IMR-90 (cell line): ENCODE results near the gene TNS3. TPM values are rescaled to one million over a fixed set of nuclear protein-coding genes. Genes with fewer than 3 reads are reported as not detected.

Experiments used
- ATAC-seq: fragments of 200-7000 bp; cut with Tn5 transposase; 2 replicates; pipeline ENCODE4 v1.9.1; 2020; ENCODE audit warnings: low read depth, mild to moderate bottlenecking, moderate library complexity
- BruUV-seq: library from RNA; stranded (reverse); fragments of 400-500 nt; replicated peaks from 2 replicates; lab custom pipeline; 2021; lab: Mats Ljungman, UMichigan
- CTCF ChIA-PET: fragments of 300-600 bp; formaldehyde crosslinking; extraction: SDS; loops from one replicate; lab custom pipeline; 2021; ENCODE audit warnings: antibody characterized with exemption; lab: Yijun Ruan, JAX
- POLR2A ChIA-PET: fragments of 300-600 bp; sonication (Branson Sonifier 250); formaldehyde crosslinking; loops from one replicate; lab custom pipeline; 2022; ENCODE audit warnings: antibody characterized with exemption; ENCODE audit not compliant: unreplicated experiment; lab: Charles Lee
- DNase-seq: peaks from one replicate; pipeline ENCODE4 v3.0.0; 2013
- H2AFZ ChIP-seq: replicated peaks from 2 replicates; pipeline ENCODE3; 2013; ENCODE audit warnings: low read length, mild to moderate bottlenecking; ENCODE audit not compliant: poor library complexity
- H2AK5ac ChIP-seq: 2 replicates; pipeline ENCODE4 v1.6.1; 2013; ENCODE audit warnings: low read depth, low read length, inconsistent platforms
- H2AK9ac ChIP-seq: replicated peaks from 2 replicates; pipeline ENCODE3; 2013; ENCODE audit warnings: mild to moderate bottlenecking, low read depth, low read length, moderate library complexity; ENCODE audit not compliant: poor library complexity
- H2BK120ac ChIP-seq: 2 replicates; pipeline ENCODE4 v1.6.1; 2013; ENCODE audit warnings: low read depth, low read length, inconsistent platforms
- H2BK15ac ChIP-seq: 3 replicates; pipeline ENCODE4 v1.6.1; 2013; ENCODE audit warnings: low read depth, low read length, inconsistent platforms
- H2BK20ac ChIP-seq: 2 replicates; pipeline ENCODE4 v1.6.1; 2013; ENCODE audit warnings: low read depth, mild to moderate bottlenecking, inconsistent platforms, low read length, moderate library complexity
- H2BK5ac ChIP-seq: 2 replicates; pipeline ENCODE4 v1.6.1; 2013; ENCODE audit warnings: mild to moderate bottlenecking, low read depth, low read length, inconsistent platforms; ENCODE audit not compliant: poor library complexity, severe bottlenecking
- H3K14ac ChIP-seq: replicated peaks from 2 replicates; pipeline ENCODE4 v1.6.1; 2013; ENCODE audit warnings: low read depth, low read length, inconsistent platforms
- H3K18ac ChIP-seq: 2 replicates; pipeline ENCODE4 v1.6.1; 2013; ENCODE audit warnings: low read depth, low read length, control low read depth
- H3K23ac ChIP-seq: 2 replicates; pipeline ENCODE4 v1.6.1; 2013; ENCODE audit warnings: low read depth, low read length, inconsistent platforms
- H3K27ac ChIP-seq: 2 replicates; pipeline ENCODE4 v1.5.1; 2013; ENCODE audit warnings: mild to moderate bottlenecking, control low read depth, low read length; ENCODE audit not compliant: insufficient read depth
- H3K27me3 ChIP-seq: 2 replicates; pipeline ENCODE4 v1.6.1; 2013; ENCODE audit warnings: low read length; ENCODE audit not compliant: control insufficient read depth, insufficient read depth
- H3K36me3 ChIP-seq: 2 replicates; pipeline ENCODE4 v1.6.1; 2013; ENCODE audit warnings: low read length, mixed read lengths; ENCODE audit not compliant: control insufficient read depth, insufficient read depth
- H3K4ac ChIP-seq: 2 replicates; pipeline ENCODE4 v1.6.1; 2013; ENCODE audit warnings: low read depth, low read length, inconsistent platforms
- H3K4me1 ChIP-seq: 2 replicates; pipeline ENCODE4 v1.6.1; 2013; ENCODE audit warnings: low read length, mixed read lengths; ENCODE audit not compliant: control insufficient read depth, insufficient read depth
- H3K4me2 ChIP-seq: 2 replicates; pipeline ENCODE4 v1.6.1; 2013; ENCODE audit warnings: low read depth, mild to moderate bottlenecking, control low read depth, low read length, moderate library complexity
- H3K4me3 ChIP-seq: 2 replicates; pipeline ENCODE4 v1.5.1; 2013; ENCODE audit warnings: low read depth, mild to moderate bottlenecking, control low read depth, low read length, moderate library complexity; ENCODE audit not compliant: insufficient read depth
- H3K56ac ChIP-seq: 2 replicates; pipeline ENCODE4 v1.6.1; 2013; ENCODE audit warnings: low read length, inconsistent platforms; ENCODE audit not compliant: insufficient read depth; ENCODE audit errors: extremely low read depth
- H3K79me1 ChIP-seq, 2 experiments: 2 replicates each; pipeline ENCODE4 v1.6.1; 2013; ENCODE audit warnings: low read length in 2 of 2, inconsistent platforms in 1 of 2, low read depth in 1 of 2
- H3K9ac ChIP-seq: 2 replicates; pipeline ENCODE4 v1.6.1; 2013; ENCODE audit warnings: low read depth, low read length, control low read depth
- H3K9me1 ChIP-seq: 2 replicates; pipeline ENCODE4 v1.6.1; 2013; ENCODE audit warnings: low read length, inconsistent platforms; ENCODE audit not compliant: insufficient read depth
- H3K9me3 ChIP-seq: 2 replicates; pipeline ENCODE4 v1.6.1; 2013; ENCODE audit warnings: low read length; ENCODE audit not compliant: control insufficient read depth, insufficient read depth
- H4K20me1 ChIP-seq: 2 replicates; pipeline ENCODE4 v1.6.1; 2013; ENCODE audit warnings: low read length, inconsistent platforms; ENCODE audit not compliant: insufficient read depth
- H4K5ac ChIP-seq: 2 replicates; pipeline ENCODE4 v1.6.1; 2013; ENCODE audit warnings: mild to moderate bottlenecking, low read depth, low read length, control low read depth
- H4K8ac ChIP-seq, 2 experiments: 2 replicates each; pipeline ENCODE4 v1.6.1; 2013; ENCODE audit warnings: low read depth in 2 of 2, low read length in 2 of 2, control low read depth in 1 of 2, inconsistent platforms in 1 of 2
- H4K91ac ChIP-seq: 2 replicates; pipeline ENCODE4 v1.6.1; 2013; ENCODE audit warnings: low read depth, low read length, inconsistent platforms; ENCODE audit not compliant: insufficient read depth
- BHLHE40 ChIP-seq: fragments of 150-350 bp; IDR thresholded peaks from 2 replicates; pipeline ENCODE4 v1.6.1; 2016; ENCODE audit warnings: mild to moderate bottlenecking, low read depth, low read length
- CEBPB ChIP-seq: IDR thresholded peaks from 2 replicates; pipeline ENCODE4 v1.6.1; 2012; ENCODE audit warnings: low read depth, low read length, improper control_type of control experiment
- CHD1 ChIP-seq: IDR thresholded peaks from 2 replicates; pipeline ENCODE4 v1.6.1; 2012; ENCODE audit warnings: low read depth, low read length, improper control_type of control experiment
- CTCF ChIP-seq: conservative IDR thresholded peaks from 2 replicates; pipeline ENCODE4 v1.5.1; 2012; ENCODE audit warnings: mild to moderate bottlenecking, low read depth, low read length, improper control_type of control experiment
- ELK1 ChIP-seq: fragments of 150-350 bp; IDR thresholded peaks from 2 replicates; pipeline ENCODE4 v1.6.1; 2016; ENCODE audit warnings: low read depth, mild to moderate bottlenecking, low read length, moderate library complexity, borderline replicate concordance
- FOS ChIP-seq: fragments of 150-350 bp; IDR thresholded peaks from 2 replicates; pipeline ENCODE4 v1.6.1; 2016; ENCODE audit warnings: low read depth, low read length
- MAFK ChIP-seq: IDR thresholded peaks from 2 replicates; pipeline ENCODE4 v1.6.1; 2012; ENCODE audit warnings: low read depth, low read length, improper control_type of control experiment
- MAZ ChIP-seq: IDR thresholded peaks from 2 replicates; pipeline ENCODE4 v1.6.1; 2012; ENCODE audit warnings: low read depth, mild to moderate bottlenecking, low read length, improper control_type of control experiment, moderate library complexity, borderline replicate concordance
- NFE2L2 ChIP-seq: fragments of 150-350 bp; IDR thresholded peaks from 2 replicates; pipeline ENCODE4 v1.6.1; 2016; ENCODE audit warnings: low read depth, mild to moderate bottlenecking, low read length
- POLR2A ChIP-seq: IDR thresholded peaks from 2 replicates; pipeline ENCODE4 v1.6.1; 2012; ENCODE audit warnings: mild to moderate bottlenecking, low read depth, low read length
- SMC3 ChIP-seq: fragments of 150-350 bp; IDR thresholded peaks from 2 replicates; pipeline ENCODE4 v1.6.1; 2016; ENCODE audit warnings: low read depth, mild to moderate bottlenecking, antibody characterized with exemption, low read length, moderate library complexity
- USF2 ChIP-seq: fragments of 150-350 bp; IDR thresholded peaks from 2 replicates; pipeline ENCODE4 v1.6.1; 2017; ENCODE audit warnings: mild to moderate bottlenecking, antibody characterized with exemption, low read length, low read depth
- WGBS, 2 experiments: methylation state at CpG; one replicate each; pipeline versions ENCODE4 v1.1.5 to v1.1.7; 2013; ENCODE audit warnings: missing lambda C conversion rate in 2 of 2; ENCODE audit not compliant: insufficient read length in 1 of 2; ENCODE audit errors: extremely low coverage in 2 of 2; 5-methylcytosine and 5-hydroxymethylcytosine counted together
- dilution Hi-C: fragments of 300-500 bp; cut with HindIII; formaldehyde crosslinking; loops from one replicate; pipeline ENCODE4 v1.14.3; 2018; ENCODE audit warnings: low sequenced_read_pairs; ENCODE audit not compliant: unreplicated experiment
- in situ Hi-C: fragments of 300-500 bp; cut with MboI; formaldehyde crosslinking; loops from 3 replicates; pipeline ENCODE4 v1.14.3; 2019; ENCODE audit warnings: low sequenced_read_pairs, inconsistent platforms, mixed read lengths
- intact Hi-C: fragments of 100-400 bp; cut with micrococcal nuclease; formaldehyde crosslinking; loops from 2 replicates; pipeline ENCODE4 v1.10.0; 2022
- polyA plus RNA-seq, 3 experiments: library from polyadenylated mRNA; depleted of rRNA; stranded (reverse); fragments of >200 nt; gene quantifications; 2 replicates each; pipeline ENCODE4 v1.2.3, GENCODE V29; 2012; ENCODE audit warnings: low replicate concordance in 1 of 3
- total RNA-seq: library from RNA; depleted of rRNA; stranded (reverse); fragments of >200 nt; gene quantifications from 2 replicates; pipeline ENCODE4 v1.2.3, GENCODE V29; 2012

TNS3 gene
- total and polyA plus RNA-seq, 2 of the 4 experiments (the other 2 are of a cell fraction), result 64.3 to 79.2 TPM

- ATAC-seq, result no peak
- in situ Hi-C loops, result no loop called here
- H3K4ac ChIP-seq, result no peak overlapping the region
- H2BK15ac ChIP-seq, result no peak overlapping the region
- no peak overlapping the region for H2AK5ac ChIP-seq
- H3K79me1 ChIP-seq, result peaks cover 36 to 93% of the 10 kb centered on the region in 2 experiments
- H3K36me3 ChIP-seq, result peaks cover 14% of the 10 kb centered on the region
- POLR2A ChIA-PET, result no interaction called here
- no peak overlapping the region for H3K56ac ChIP-seq
- H2BK20ac ChIP-seq, result no peak overlapping the region
- H4K20me1 ChIP-seq, result peaks cover 95% of the 10 kb centered on the region
- H2AFZ ChIP-seq, result no peak overlapping the region
- no peak overlapping the region for H4K8ac ChIP-seq
- no peak overlapping the region for H3K14ac ChIP-seq
- no peak overlapping the region for H2BK120ac ChIP-seq
- no peak overlapping the region for H3K18ac ChIP-seq
- intact Hi-C loops, result no loop called here
- H3K27ac ChIP-seq, result no peak overlapping the region
- CTCF ChIA-PET, result no interaction called here
- H3K4me2 ChIP-seq, result no peak overlapping the region
- H4K5ac ChIP-seq, result no peak overlapping the region
- H3K9me1 ChIP-seq, result peaks cover 56% of the 10 kb centered on the region
- no peak overlapping the region for H2AK9ac ChIP-seq
- no TSS peak for BruUV-seq
- no peaks in the 10 kb centered on the region for H3K9me3 ChIP-seq
- no peak overlapping the region for H3K4me3 ChIP-seq
- 91% methylated on average over 5 of the region's 8 CpGs; no CpG with 5 or more reads in 1 of the 2 experiments for WGBS, 2 experiments
- no peak overlapping the region for H3K9ac ChIP-seq
- DNase-seq, result no peak
- no peaks in the 10 kb centered on the region for H3K27me3 ChIP-seq
- dilution Hi-C loops, result no loop called here
- TF ChIP-seq CHD1, result no peak
- TF ChIP-seq ELK1, result no peak
- no peak for TF ChIP-seq NFE2L2
- TF ChIP-seq BHLHE40, result no peak
- no peak for TF ChIP-seq CTCF
- TF ChIP-seq MAFK, result no peak
- no peak for TF ChIP-seq USF2
- TF ChIP-seq CEBPB, result no peak
- TF ChIP-seq SMC3, result no peak
- no peak for TF ChIP-seq POLR2A
- TF ChIP-seq MAZ, result no peak
- TF ChIP-seq FOS, result no peak
- H3K4me1 ChIP-seq, result peaks cover 16% of the 10 kb centered on the region
- no peak overlapping the region for H4K91ac ChIP-seq
- H2BK5ac ChIP-seq, result no peak overlapping the region
- no peak overlapping the region for H3K23ac ChIP-seq
These were observed 207.9 kb downstream of the TNS3 start for GRCh38 chr7:47373871-47374451.
